Mesodermal cell (in vitro differentiated cells): ENCODE data around the gene PFKP.

Source experiments
- H3K27ac ChIP-seq: 2 replicates; pipeline ENCODE4 v1.7.0; 2013; ENCODE audit warnings: mild to moderate bottlenecking, low read depth, low read length, moderate library complexity; ENCODE audit not compliant: severe bottlenecking
- H3K36me3 ChIP-seq: 2 replicates; pipeline ENCODE4 v1.7.1; 2013; ENCODE audit warnings: mild to moderate bottlenecking, low read length, moderate library complexity; ENCODE audit not compliant: control insufficient read depth, insufficient read depth
- H3K4me1 ChIP-seq: one replicate; pipeline ENCODE4 v1.7.1; 2013; ENCODE audit warnings: mild to moderate bottlenecking, low read length; ENCODE audit not compliant: insufficient read depth, control insufficient read depth, poor library complexity, severe bottlenecking
- H3K4me3 ChIP-seq: 2 replicates; pipeline ENCODE4 v1.7.0; 2013; ENCODE audit warnings: low read length, control low read depth, mild to moderate bottlenecking; ENCODE audit not compliant: insufficient read depth, poor library complexity, severe bottlenecking; ENCODE audit errors: extremely low read depth
- H3K9me3 ChIP-seq: 2 replicates; pipeline ENCODE4 v1.7.1; 2013; ENCODE audit warnings: mild to moderate bottlenecking, low read length, moderate library complexity; ENCODE audit not compliant: control insufficient read depth
- WGBS, 2 experiments: methylation state at CpG; one replicate each; pipeline ENCODE4 v1.1.5; 2013; ENCODE audit warnings: missing lambda C conversion rate in 2 of 2; ENCODE audit not compliant: insufficient coverage in 2 of 2; 5-methylcytosine and 5-hydroxymethylcytosine counted together

The PFKP gene

GRCh38 chr10:3085785-3086567, 18.6 kb downstream of the PFKP start:
- Histone ChIP-seq H3K9me3 (no peaks in the 10 kb centered on the region), H3K4me3 (no peak overlapping the region), H3K36me3 (peaks cover 83% of the 10 kb centered on the region), H3K4me1 (peaks cover 61% of the 10 kb centered on the region), H3K27ac (peak overlapping the region; percentile 62)
- 80 to 93% methylated on average over 8 to 16 of the region's 20 CpGs for WGBS, 2 experiments

- Histone ChIP-seq H3K9me3 (no peaks in the 10 kb centered on the region), H3K27ac (peak overlapping the region; percentile 78), H3K36me3 (peaks cover 70% of the 10 kb centered on the region), H3K4me1 (peaks cover 76% of the 10 kb centered on the region), H3K4me3 (no peak overlapping the region)
- WGBS, 2 experiments = 93 to 95% methylated on average over 5 to 9 of the region's 12 CpGs
These were observed 23.0 kb downstream of the PFKP start for GRCh38 chr10:3090388-3090787.

- peaks cover 78% of the 10 kb centered on the region for H3K4me1 ChIP-seq
- H3K36me3 ChIP-seq = peaks cover 66% of the 10 kb centered on the region
- WGBS, 2 experiments = 61 to 78% methylated on average over 11 to 16 of the region's 17 CpGs
- no peak overlapping the region for H3K4me3 ChIP-seq
- H3K27ac ChIP-seq = peak overlapping the region; percentile 78
- H3K9me3 ChIP-seq = no peaks in the 10 kb centered on the region
These were observed 23.8 kb downstream of the PFKP start for GRCh38 chr10:3090914-3091787.

- WGBS, 2 experiments = 96 to 98% methylated on average over 4 of the region's 5 CpGs
- H3K36me3 ChIP-seq = peaks cover 59% of the 10 kb centered on the region
- H3K9me3 ChIP-seq = no peaks in the 10 kb centered on the region
- no peak overlapping the region for H3K4me3 ChIP-seq
- H3K4me1 ChIP-seq = peaks cover 78% of the 10 kb centered on the region
- peak overlapping the region; percentile 78 for H3K27ac ChIP-seq
These were observed 24.6 kb downstream of the PFKP start for GRCh38 chr10:3091921-3092320.

GRCh38 chr10:3093996-3094395, 26.6 kb downstream of the PFKP start:
- Histone ChIP-seq H3K9me3 (no peaks in the 10 kb centered on the region), H3K4me1 (peaks cover 77% of the 10 kb centered on the region), H3K36me3 (peaks cover 61% of the 10 kb centered on the region), H3K4me3 (no peak overlapping the region), H3K27ac (peak overlapping the region; percentile 100)
- 83 to 94% methylated on average over 1 to 3 of the region's 5 CpGs for WGBS, 2 experiments

GRCh38 chr10:3094609-3095036, 27.3 kb downstream of the PFKP start:
- H3K27ac ChIP-seq = peak overlapping the region; percentile 100
- peaks cover 78% of the 10 kb centered on the region for H3K4me1 ChIP-seq
- 53 to 54% methylated on average over 4 to 5 of the region's 5 CpGs for WGBS, 2 experiments
- H3K4me3 ChIP-seq = no peak overlapping the region
- peaks cover 64% of the 10 kb centered on the region for H3K36me3 ChIP-seq
- H3K9me3 ChIP-seq = no peaks in the 10 kb centered on the region

GRCh38 chr10:3095373-3096139, 28.2 kb downstream of the PFKP start:
- peak overlapping the region; percentile 100 for H3K27ac ChIP-seq
- 27 to 37% methylated on average over 14 of the region's 17 CpGs for WGBS, 2 experiments
- H3K9me3 ChIP-seq = no peaks in the 10 kb centered on the region
- peaks cover 64% of the 10 kb centered on the region for H3K36me3 ChIP-seq
- H3K4me1 ChIP-seq = peaks cover 69% of the 10 kb centered on the region
- H3K4me3 ChIP-seq = no peak overlapping the region

- Histone ChIP-seq H3K9me3 (no peaks in the 10 kb centered on the region), H3K4me3 (no peak overlapping the region), H3K4me1 (peaks cover 64% of the 10 kb centered on the region), H3K36me3 (peaks cover 64% of the 10 kb centered on the region), H3K27ac (peak overlapping the region; percentile 100)
- 90 to 91% methylated on average over 13 to 16 of the region's 16 CpGs for WGBS, 2 experiments
These were observed 28.8 kb downstream of the PFKP start for GRCh38 chr10:3096149-3096548.

- peak overlapping the region; percentile 23 for H3K27ac ChIP-seq
- 91 to 100% methylated on average over 4 of the region's 9 CpGs for WGBS, 2 experiments
- no peak overlapping the region for H3K4me3 ChIP-seq
- H3K4me1 ChIP-seq = peaks cover 54% of the 10 kb centered on the region
- H3K36me3 ChIP-seq = peaks cover 64% of the 10 kb centered on the region
- H3K9me3 ChIP-seq = no peaks in the 10 kb centered on the region
These were observed 29.8 kb downstream of the PFKP start for GRCh38 chr10:3097160-3097559.

- no peak overlapping the region for H3K4me3 ChIP-seq
- 88 to 94% methylated on average over 8 of the region's 11 CpGs for WGBS, 2 experiments
- no peak overlapping the region for H3K27ac ChIP-seq
- no peaks in the 10 kb centered on the region for H3K9me3 ChIP-seq
- peaks cover 41% of the 10 kb centered on the region for H3K4me1 ChIP-seq
- H3K36me3 ChIP-seq = peaks cover 65% of the 10 kb centered on the region
These were observed 31.3 kb downstream of the PFKP start for GRCh38 chr10:3098689-3099088.
